Measurements from ENCODE around the gene FGR.
"Not testable (repeated sequence)": the region's sequence is repeated elsewhere in the genome, so short reads cannot be mapped to it uniquely, and the experiment has no call there.

Gene FGR

DNA sequence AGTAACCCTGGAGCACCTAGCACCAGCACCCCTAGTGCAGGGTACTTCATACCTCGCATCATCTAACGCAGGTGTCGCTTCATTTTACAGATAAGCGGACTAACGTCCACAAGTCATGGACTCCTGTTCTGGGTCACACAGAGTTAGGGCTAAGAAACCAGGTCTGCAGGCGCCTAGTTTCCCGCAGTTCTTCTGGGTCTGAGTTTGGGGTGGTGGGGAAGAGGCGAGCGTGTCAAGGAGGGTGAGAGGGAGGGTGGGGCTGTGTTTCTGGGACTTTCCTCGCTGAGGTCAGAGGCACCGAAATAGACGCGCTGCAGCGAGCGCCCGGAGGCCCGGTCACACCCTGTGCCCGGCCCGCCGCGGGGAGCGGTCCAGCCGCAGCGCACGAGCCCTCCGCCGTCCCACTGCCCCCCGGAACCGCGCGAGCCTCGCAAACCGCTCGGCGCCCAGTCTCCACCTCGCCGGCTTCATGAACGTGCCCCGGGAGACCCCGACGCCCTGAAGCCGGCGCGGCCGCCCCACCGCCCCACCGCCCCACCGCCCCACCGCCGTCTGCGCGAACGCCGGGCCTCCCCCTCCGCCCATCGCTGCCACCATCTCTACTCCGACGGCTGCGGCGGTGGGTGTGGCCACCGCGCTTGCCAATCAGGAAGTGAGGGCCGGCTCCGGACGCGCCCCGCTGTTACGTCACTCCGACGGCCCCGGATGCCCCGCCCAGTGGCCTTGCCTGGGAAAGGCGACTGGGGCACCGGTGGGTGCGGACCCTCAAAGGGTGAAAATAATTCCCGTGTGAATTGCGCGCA lies 24.7 kb upstream of the FGR start:
- DNase-seq = peak; percentile 77

DNA sequence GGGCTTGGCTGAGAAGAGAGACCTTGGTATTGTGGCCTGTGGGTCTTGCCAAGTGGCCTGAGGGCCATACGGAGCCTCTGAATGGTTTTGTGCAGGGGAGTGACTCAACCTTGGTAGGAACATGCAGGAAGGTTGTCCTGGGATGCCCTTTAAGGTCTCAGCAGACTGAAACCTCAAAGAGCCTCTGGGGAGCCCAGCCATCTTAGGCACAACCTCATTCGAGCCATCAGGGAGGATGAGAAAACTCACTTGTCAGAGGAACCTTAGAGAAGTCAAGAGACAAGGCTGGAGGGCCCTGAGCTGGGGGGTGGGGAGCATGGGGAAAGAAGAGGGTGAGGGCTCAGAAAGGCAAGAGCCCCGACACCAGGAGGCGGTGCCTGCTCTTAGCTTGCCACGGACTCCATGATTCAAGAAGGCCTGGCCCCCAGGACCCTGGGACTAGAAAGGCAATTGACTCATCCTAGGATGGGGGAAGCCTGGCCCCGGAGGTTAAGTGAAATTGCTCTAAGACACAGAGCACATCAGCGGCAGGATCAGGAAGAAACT lies 24.0 kb upstream of the FGR start:
- DNase-seq = no peak

DNA sequence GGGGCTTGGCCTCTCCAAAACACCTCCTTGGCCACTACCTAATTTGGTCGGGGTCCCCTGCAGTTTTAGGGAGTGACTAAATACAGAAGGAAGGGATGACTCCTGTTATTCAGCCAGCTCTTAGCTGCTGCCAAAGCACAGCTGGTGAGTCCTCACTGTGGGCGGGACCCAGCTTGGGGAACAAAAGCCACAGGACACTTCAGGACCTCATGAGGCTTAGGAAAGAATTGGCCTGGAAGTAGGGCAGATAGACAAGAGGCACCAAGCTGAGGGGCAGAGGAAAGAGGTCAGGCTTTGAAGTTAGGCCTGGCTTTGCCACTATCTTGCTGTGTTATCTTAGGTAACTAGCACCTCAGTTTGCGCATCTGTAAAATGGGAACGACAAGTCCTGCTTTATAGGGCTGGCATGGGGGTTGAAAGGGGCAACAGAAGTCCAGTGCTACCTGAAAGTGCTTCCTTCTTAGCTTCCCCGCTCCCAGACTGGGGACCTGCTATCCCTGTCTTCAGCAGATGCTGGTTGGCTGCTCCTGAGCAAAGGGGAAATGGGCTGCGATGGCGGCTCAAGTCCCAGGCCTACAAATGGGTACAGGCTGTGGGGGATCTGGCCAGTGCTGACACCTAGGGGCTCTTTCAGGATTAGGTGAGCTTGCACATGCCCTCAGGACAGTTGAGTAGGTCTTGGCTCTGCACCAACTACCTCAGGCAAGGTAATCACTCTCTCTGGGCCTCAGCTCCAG lies 21.3 kb upstream of the FGR start:
- no peak for DNase-seq

DNA sequence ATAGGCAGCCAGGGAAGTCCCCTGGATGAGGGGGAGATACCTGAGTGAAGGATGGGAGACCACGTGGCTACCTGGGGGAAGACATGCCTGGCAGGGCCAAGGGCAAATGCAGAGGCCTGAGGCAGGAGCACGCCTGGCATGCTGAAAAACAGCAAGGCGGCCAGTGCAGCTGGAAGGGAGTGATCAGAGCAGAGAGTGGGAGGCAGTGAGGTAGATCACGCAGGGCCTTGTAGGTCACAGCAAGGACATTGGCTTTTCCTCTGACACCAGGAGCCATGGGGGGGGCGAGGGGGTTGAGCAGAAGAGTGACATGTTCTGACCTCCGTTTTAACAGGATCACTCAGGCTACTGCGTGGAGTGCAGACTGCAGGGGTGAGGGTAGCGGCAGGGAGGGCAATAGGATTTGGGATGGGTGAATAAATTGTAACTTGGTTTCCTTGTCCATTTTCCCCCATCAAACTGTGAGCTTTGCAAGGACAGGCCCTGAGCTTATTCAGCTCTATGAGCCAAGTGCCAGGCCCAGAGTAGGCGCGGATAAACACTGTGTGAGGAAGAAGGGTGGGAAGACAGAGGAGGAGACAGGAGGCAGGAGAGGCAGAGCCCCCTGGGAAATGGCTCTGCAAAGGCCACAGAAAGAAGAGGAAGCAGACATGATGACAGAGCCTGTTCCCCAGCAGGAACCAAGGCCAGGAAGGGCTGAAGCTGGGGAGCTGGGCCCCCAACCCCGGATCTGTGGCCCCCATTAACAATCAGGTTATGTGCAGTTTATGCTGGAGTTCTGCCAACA lies 20.4 kb upstream of the FGR start:
- no peak for DNase-seq

DNA sequence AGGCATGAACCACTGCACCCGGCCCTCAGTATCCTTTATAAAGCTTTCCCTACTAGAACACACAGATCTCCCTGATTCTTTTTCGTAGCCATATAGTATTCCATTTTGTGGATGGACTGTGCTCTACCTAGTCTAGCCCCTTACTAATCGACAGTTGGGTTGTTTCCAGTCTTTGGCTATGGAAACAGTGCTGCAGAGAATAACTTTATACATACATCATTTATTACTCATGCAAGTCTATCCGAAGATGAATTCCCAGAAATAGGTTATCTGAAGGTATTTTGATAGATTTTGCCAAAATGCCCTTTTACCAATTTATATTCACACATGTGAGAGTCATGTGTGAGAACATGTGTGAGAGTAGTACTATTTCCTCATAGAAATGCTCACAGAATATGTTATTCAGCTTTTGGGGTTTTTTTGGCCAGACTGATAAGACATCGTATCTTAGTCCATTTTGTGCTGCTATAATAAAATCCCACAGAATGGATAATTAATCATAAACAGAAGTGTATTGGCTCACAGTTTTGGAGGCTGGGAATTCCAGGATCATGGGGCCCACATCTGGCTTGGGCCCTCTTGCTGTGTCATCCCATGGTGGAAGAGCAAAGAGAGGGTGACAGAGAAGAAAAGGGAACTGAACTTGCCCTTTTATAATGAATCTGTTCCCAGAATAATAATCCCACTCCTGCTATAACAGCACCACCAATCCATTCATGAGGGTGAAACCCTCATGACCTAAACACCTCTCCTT lies 17.3 kb upstream of the FGR start:
- DNase-seq = no peak

DNA sequence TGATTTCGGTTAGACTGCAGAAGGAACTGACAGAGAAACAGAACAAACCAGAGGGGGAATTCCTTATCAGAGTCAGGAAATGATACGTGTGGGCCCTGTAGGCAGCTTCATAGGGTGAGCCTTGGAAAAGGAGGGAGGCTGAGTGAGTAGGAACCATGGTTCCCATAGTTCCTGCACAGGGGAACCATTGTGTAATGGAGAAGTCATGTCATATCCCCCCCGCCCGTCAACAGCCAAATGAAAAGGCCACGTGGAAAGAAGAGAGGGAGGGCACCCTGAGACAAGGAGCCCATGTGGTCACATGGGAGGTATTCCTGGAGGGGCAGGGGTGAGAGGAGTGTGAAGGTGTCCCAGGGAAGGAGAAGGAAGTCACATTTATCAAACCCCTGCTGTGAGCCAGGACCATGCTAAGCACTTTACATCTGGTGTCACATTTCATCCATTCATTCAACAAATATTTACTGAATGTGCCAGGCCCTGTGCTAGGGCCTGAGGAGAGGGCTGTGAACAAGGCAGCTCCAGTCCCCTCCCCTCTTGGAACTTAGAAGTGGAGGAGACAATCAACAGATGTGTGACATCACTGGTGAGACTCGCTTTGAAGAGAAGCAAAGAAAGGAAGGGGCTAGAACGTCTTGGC lies 15.7 kb upstream of the FGR start:
- DNase-seq = no peak

DNA sequence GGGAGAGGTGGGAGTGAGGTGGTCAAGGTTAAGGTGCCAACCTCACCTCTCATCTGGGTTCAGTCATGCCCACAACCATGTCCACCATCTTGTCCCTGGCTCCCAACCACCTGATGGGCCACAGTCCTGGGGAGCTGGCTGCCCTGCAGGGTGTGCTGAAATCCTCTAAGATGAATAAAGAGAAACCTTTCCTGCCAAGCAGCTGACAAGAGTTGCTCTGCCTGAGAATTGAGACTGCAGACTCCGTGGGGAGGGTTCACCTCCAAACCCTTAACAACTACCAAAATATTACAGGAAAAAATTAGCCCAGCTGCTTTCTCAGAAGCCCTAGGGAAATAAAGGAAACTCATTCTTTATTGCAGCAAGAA lies 15.2 kb upstream of the FGR start:
- DNase-seq = no peak

DNA sequence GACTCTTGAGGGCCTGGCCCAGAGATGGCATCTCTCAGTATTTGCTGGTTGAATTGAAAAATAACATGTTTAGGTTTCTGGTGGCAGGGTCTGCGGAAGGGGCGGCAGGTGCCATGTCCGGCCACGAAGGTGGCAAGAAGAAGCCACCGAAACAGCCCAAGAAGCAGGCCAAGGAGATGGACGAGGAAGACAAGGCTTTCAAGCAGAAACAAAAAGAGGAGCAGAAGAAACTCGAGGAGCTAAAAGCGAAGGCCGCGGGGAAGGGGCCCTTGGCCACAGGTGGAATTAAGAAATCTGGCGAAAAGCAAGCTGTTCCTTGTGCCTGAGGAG lies 14.3 kb upstream of the FGR start:
- DNase-seq = no peak

DNA sequence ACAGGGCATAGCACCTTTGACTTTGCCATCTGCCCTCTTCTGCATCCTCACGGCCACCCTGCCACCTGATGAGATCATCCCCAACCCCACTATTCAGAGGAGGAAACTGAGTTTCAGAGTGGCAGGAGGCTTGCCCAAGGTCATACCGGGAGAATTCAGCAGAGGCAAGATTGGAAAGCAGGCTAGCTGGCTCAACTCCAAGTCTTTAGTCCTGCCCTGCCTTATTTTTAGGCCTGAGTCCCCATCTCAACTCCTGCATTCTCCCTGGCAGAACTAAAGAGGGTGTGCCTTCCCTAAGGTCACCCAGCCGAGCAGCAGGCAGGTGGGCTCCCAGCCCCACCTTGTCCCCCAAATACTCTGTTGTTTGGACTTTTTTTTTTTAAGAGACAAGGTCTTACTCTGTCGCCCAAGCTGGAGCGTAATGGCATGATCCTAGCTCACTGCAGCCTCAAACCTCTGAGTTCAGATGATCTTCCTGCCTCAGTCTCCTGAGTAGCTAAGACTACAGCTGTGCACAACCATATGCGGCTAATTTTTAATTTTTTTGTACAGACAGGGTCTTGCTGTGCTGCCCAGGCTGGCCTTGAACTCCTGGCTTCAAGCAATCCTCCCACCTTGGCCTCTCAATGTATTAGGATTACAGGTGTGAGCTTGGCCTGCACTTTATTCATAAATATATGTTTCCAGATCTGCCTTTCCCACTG lies 13.8 kb upstream of the FGR start:
- no peak for DNase-seq

DNA sequence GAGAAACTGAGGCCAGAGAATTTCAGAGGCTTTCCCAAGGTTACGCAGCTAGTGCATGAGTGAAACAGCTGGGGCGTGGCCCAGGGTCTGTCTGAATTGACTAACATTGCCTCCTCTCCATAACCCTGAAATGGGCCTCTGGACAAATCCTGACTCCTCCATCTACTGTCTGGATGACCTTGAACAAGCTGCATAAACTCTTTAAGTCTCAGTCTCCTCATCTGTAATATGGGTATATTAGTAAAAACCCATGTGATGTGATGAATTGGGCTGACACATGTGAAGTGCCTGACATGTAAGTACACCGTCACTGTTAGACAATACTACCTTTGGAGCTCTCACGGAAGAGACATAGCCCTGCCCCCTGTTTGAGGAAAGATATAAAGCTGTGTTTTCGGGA lies 12.3 kb upstream of the FGR start:
- DNase-seq = no peak

DNA sequence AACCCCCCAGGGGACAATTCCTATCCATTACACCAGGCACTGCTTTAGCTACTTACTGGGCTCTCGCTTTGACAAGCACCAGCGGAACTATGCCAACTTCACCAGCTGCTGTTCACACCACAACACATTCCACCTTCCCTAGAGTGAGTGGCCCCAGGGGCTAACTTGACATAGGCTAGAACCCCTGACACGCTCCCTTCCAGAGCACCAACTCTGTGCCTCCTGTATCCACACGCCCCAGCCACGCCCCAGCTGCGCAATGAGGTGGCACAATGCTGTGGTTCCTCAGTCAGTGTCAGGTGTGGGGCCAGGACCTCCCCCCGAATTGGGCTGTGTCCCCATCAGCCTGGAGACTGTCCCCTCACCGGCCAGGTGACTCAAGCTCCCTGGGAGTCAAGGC lies 11.7 kb upstream of the FGR start:
- DNase-seq = no peak

DNA sequence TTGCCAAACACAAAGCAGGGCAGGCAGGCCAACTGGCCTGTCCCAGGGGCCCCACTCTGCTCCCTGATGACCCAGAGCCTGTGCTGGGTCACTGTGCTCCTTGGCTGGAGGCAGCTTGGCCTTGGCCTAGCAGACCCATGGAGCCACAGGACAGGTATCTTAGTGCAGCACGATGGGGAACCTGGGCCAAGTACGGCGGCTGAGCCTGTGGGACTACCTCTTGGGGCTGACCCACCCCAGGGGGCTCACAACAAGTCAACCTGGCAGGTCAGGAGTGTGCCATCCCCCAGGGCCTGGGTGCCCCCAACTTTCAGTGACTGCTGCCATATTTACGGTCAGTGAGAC lies 10.1 kb upstream of the FGR start:
- no peak for DNase-seq

DNA sequence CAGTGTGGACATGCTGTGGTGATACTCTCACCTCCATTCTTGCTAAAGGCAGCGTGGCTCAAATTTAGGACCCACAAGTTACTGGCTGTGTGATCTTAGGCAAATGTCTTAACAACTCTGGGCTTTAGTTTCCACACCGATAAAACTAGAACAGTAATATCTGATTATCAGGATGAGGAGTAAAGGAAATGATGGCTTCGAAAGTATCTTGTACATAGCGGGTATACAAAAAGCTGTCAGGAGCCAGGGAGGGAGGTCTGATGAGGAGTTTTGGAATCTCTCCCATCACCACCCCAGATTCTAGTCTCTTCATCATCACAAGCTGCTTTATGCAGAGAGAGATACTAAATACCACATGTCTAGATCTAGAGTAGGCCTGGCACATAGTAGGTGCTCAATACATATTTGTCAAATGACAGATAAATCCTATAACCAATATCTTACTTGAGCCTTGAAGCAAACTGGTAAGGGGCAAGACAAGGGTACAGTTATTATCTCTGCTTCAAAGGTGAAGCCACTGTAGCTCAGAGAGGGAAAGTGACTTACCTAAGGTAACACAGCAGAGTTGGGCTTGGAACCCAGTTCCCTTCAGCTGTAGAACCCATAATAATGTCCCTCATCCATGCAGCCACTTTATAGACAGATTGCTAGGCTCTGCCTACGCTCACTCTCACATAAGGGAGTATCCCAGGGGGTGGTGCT lies 9.5 kb upstream of the FGR start:
- DNase-seq = no peak

DNA sequence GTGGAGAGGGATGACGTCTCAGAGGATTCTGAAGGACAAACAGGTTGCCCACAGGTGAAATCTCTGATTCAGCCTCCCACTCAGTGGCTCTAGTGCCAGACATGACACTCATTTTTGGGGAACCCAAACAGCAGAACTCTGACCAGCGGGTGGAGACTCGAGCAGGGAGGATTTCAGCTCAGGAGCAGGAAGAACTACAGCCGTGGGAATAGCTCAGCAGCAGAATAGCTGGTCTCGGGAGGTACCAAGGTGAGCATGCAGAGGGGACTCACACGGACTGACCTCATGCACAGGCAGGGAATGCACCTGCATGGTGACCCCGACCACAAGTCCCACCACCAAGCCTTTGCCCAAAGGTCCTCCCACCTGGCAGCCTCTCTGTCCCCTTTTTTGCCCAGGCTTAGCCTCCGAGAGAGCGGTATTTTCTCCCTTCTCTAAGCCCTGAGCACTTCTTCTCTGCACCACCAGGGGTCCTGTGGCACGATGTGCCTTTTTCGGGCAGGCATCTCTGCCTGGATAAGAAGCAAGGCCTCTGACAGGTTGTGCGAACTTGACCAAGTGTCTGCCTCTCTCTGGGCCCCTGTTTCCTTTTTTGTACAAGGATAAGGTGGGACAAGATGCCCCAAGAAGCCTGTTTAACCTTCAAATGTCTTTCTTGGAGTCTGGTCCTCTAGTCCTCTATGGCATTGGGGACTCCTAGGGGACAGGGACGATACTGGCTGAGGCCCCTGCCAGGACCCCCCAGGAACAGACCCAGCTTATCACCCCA lies 8.8 kb upstream of the FGR start:
- DNase-seq = no peak

DNA sequence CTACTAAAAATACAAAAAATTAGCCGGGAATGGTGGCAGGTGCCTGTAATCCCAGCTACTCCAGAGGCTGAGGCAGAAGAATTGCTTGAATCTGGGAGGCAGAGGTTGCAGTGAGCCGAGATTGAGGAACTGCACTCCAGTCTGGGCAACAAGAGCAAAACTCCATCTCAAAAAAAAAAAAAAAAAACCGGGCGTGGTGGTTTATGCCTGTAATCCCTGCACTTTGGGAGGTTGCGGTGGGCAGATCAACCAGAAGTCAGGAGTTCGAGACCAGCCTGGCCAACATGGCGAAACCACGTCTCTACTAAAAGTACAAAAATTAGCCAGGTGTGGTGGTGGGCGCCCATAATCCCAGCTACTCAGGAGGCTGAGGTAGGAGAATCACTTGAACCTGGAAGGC lies 5.5 kb upstream of the FGR start:
- not testable (repeated sequence) for DNase-seq

DNA sequence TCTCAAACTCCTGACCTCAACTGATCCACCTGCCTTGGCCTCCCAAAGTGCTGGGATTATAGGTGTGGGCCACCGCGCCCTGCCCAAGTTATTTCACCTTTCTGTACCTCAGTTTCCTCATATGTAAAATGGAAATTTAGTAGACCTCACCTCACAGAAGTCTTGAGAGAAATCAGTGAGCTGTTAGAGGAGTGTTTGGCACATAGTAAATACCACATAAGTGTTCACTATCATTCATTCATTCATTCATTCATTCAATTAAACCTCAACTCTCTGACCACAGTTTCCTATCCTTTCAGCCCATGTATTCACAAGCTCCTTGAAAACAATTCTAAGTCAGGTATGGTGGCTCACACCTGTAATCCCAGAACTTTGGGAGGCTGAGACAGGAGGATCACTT lies 3.8 kb upstream of the FGR start:
- DNase-seq = no peak

DNA sequence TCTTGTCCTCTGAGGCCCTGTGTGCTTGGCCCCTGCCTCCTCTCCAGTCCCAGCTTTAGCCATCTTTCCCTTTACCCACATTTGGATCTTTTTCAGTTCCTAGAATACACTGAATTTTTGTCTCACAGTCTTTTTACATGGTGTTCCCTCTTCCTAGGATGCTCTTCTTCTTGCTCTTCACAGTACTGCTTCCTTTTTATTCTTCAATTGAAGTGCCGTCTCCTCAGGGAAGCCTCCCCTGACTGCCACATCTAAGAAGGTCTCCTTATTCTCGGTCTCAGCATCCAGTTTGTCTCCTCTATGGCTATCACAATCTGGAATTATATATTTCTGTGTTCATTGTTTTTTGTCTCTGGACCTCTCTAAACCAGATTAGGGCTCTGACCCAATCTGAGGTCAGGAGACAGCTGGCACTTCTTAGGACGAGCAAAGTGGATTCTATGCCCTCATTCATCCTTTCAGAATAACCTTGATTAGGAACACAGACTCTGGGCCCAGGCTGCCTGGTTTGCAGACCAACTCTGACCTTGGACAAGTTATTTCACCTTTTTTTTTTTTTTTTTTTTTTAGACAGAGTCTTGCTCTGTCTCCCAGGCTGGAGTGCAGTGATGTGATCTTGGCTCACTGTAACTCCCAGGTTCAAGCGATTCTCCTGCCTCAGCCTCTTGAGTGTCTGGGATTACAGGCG lies 3.2 kb upstream of the FGR start:
- DNase-seq = no peak

DNA sequence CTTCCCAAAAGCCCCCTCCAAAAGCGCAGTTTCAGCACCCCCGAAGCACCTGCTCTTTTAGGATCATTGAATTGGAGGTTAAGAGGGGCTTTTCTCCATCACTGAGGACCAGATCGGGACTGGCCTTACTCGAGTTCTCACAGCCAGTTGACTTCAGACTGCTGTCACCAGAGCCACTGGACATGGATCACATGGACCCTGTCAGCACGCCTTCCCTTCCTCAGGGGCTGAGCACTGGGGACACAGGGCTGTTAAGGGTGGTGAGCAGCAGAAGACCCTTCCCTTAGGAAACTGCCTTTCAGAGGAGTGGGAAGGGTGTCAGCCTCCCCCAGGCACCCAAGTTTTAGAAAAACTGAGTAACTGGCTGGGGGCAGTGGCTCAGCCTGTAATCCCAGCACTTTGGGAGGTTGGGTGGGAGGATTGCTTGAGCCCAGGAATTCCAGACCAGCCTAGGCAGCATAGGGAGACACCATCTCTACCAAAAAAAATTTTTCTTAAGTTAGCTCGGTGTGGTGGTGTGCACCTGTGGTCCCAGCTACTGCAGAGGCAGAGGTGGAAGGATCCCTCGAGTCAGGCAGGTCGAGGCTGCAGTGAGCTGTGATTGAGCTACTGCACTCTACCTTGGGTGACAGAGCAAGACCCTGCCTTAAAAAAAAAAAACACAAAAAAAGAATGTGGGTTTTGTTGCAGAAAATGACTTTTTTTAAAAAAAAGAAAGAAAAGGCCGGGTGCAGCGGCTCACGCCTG lies 584 bp upstream of the FGR start:
- no peak for DNase-seq

Measured in midbrain (tissue), 1 donor.